PFSK-1 (cell line): Measurements from ENCODE around the gene PRC1.

Source experiments
- POLR2AphosphoS5 ChIP-seq: IDR thresholded peaks from 2 replicates; pipeline ENCODE4 v1.6.1; 2012; ENCODE audit warnings: low read depth, mild to moderate bottlenecking, control low read depth, low read length, moderate library complexity
- REST ChIP-seq, 2 experiments: IDR thresholded peaks; 2 replicates each; pipeline versions ENCODE4 v1.6.1 to v1.8.0; 2011 to 2012; ENCODE audit warnings: low read depth in 2 of 2, low read length in 2 of 2, control low read depth in 1 of 2, inconsistent platforms in 1 of 2, mild to moderate bottlenecking in 1 of 2, moderate library complexity in 1 of 2; ENCODE audit not compliant: insufficient read depth in 1 of 2
- SIN3A ChIP-seq: IDR thresholded peaks from 2 replicates; pipeline ENCODE4 v1.6.1; 2012; ENCODE audit warnings: mild to moderate bottlenecking, low read length, moderate library complexity, borderline replicate concordance; ENCODE audit not compliant: insufficient read depth
- TAF1 ChIP-seq: IDR thresholded peaks from 2 replicates; pipeline ENCODE4 v1.6.1; 2012; ENCODE audit warnings: low read length, control low read depth, borderline replicate concordance; ENCODE audit not compliant: insufficient read depth

DNA sequence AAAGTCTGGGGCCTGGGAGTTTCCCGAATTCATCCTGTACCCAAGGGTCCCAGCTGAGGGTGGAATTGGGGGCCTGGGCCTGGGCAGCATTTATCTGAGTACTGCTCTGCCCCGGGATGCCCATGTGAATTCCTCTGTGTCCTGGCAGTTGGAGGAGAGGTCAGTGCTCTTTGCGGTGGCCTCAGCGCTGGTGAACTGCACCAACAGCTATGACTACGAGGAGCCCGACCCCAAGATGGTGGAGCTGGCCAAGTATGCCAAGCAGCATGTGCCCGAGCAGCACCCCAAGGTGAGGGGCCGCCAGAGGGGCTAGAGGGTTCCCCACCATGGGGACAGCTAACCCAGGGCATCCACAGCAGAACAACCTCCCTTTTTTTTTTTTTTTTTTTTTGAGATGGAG lies 45.8 kb downstream of the PRC1 start:
- no peak for TF ChIP-seq POLR2AphosphoS5
- no peak for TF ChIP-seq REST (IDR thresholded peaks at IDR 0.05; ENCODE audit: insufficient read depth in 1 of 2, low read depth in 2 of 2, low read length in 2 of 2)
- no peak for TF ChIP-seq TAF1
- no peak for TF ChIP-seq SIN3A
